ENCODE results near the gene OST4. TPM values are rescaled to one million over a fixed set of nuclear protein-coding genes. Genes with fewer than 3 reads are reported as not detected.

OST4 gene
- 364 and 815 TPM in 2 replicates for total RNA-seq

GRCh38 chr2:27071277-27071989, at the start of gene OST4:
OST4 (minus strand) TSS chr2:27071654.

GRCh38 chr2:27118525-27119329, 47.3 kb upstream of the OST4 start, which contains the start of gene CGREF1:
CGREF1 (minus strand) TSS chr2:27119128; CDS start chr2:27104366, 14,762 bp downstream.

GRCh38 chr2:27086724-27087593, 15.5 kb upstream of the OST4 start, which contains the start of gene KHK:
KHK (plus strand) TSS chr2:27086772; CDS start chr2:27087260, 488 bp downstream.

GRCh38 chr2:27078267-27079194, 7.1 kb upstream of the OST4 start, which contains the start of gene EMILIN1:
EMILIN1 (plus strand) TSS chr2:27078615; CDS start chr2:27079066, 451 bp downstream.

GRCh38 chr2:27050996-27051901, 20.2 kb downstream of the OST4 start, which contains the start of gene AGBL5:
AGBL5 (plus strand) TSS chr2:27051668; CDS start chr2:27052959, 1,291 bp downstream.

GRCh38 chr2:27032495-27033252, 38.8 kb downstream of the OST4 start, which contains the start of gene TMEM214:
TMEM214 (plus strand) TSS chr2:27032965; CDS start chr2:27033016, 51 bp downstream.

Other genes with a start within 250 kb of the OST4 start
- gene DPYSL5, start 223.5 kb downstream of the OST4 start, total RNA-seq: not detected in 2 replicates
- 4.9 and 9.7 TPM in 2 replicates for gene MAPRE3, start 101.0 kb downstream of the OST4 start, total RNA-seq
- gene TMEM214, start 38.7 kb downstream of the OST4 start, total RNA-seq: 48.9 and 66.5 TPM in 2 replicates
- gene AGBL5, start 20.0 kb downstream of the OST4 start, total RNA-seq: 22.6 and 24.6 TPM in 2 replicates
- 546 and 790 TPM in 2 replicates for gene EMILIN1, start 7.0 kb upstream of the OST4 start, total RNA-seq
- 0.24 and 1.0 TPM in 2 replicates for gene KHK, start 15.1 kb upstream of the OST4 start, total RNA-seq
- 1.2 and 4.6 TPM in 2 replicates for gene CGREF1, start 47.5 kb upstream of the OST4 start, total RNA-seq
- not detected in 2 replicates for gene ABHD1, start 52.2 kb upstream of the OST4 start, total RNA-seq
- 53.0 and 92.5 TPM in 2 replicates for gene PREB, start 63.0 kb upstream of the OST4 start, total RNA-seq
- not detected in 2 replicates for gene PRR30, start 67.8 kb upstream of the OST4 start, total RNA-seq
- gene TCF23, start 77.3 kb upstream of the OST4 start, total RNA-seq: not detected in 2 replicates
- 225 and 250 TPM in 2 replicates for gene ATRAID, start 140.4 kb upstream of the OST4 start, total RNA-seq
- gene SLC5A6, start 140.6 kb upstream of the OST4 start, total RNA-seq: 18.3 and 26.0 TPM in 2 replicates
- 22.5 and 42.7 TPM in 2 replicates for gene CAD, start 145.7 kb upstream of the OST4 start, total RNA-seq
- gene SLC30A3, start 191.4 kb upstream of the OST4 start, total RNA-seq: not detected in 2 replicates
- gene DNAJC5G, start 203.8 kb upstream of the OST4 start, total RNA-seq: not detected in 2 replicates
- 0.24 TPM in 1 of 2 replicates, not detected in the other for gene TRIM54, start 210.8 kb upstream of the OST4 start, total RNA-seq
- 1.0 and 11.3 TPM in 2 replicates for gene UCN, start 236.8 kb upstream of the OST4 start, total RNA-seq

Measured in epithelial cell of alveolus of lung (primary cell).